Limb (tissue), 2 donors: ENCODE data around the gene MAPKAPK2.
"Not testable (repeated sequence)": the region's sequence is repeated elsewhere in the genome, so short reads cannot be mapped to it uniquely, and the experiment has no call there.

Source experiments
- DNase-seq, 2 donors: peaks; one replicate each; pipeline ENCODE4 v3.0.0-alpha.2; 2016; ENCODE audit errors: extremely low spot score in 2 of 2

The MAPKAPK2 gene

DNA sequence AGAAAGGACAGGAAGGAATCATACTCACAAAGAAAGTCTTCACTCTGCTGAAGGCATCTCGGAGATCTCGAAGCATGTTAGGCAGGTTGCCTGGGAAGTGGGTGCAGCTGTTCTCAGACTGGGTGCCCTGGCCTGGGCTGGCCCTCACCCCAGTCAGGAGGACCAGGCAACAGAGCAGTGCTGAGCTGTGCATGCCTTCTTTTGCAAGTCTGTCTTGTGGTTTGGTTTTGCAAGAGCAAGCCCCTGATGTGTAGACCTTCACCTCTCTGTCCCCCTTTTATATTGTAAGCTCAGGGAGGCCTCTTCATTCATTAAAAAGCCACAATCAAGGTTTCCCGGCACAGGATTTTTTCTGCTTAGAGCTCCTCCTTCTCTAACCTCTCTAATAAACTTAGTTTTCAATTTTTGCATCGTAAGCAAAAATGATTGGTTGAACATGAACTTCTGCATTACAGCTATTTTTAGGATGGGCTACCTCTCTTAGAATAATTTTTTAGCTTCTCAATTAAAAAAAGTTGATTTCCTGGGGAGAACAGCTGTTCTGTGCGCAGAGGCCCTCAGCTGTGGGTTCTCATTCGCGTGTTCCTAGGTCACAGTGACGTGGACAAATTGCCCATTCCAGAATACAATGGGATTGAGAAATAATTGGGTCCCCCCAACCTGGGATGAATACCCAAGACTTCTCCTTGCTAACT is 87.7 kb downstream of the MAPKAPK2 start, which contains the start of gene IL10:
Gene IL10, minus strand, starts transcription at position 252 of the 695 bp plus-strand sequence. Its CDS starts 59 bp downstream, at position 193.
- DNase-seq, result no peak

DNA sequence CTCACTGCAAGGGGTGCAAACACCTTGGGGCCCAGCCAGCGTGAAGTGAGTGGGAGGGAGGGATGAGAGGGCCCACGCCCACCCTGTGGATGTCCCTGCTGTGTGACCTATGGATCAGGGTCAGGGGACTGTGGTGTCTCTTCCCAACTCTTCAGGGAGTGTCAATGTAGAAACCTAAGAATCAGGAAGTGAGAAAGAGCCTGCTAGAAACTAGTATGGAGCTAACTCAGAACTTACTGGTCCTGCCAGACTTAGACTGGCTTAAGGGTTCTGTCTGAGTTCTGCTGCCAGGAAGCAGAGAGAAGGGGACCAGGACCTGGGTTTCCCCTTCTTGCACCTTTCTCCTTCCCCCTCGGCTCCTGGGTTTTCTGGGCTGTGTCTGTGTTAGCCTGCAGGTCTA is 89.4 kb downstream of the MAPKAPK2 start:
- DNase-seq, result no peak

GRCh38 chr1:206776229-206776628 is 91.5 kb downstream of the MAPKAPK2 start:
- no peak for DNase-seq

DNA sequence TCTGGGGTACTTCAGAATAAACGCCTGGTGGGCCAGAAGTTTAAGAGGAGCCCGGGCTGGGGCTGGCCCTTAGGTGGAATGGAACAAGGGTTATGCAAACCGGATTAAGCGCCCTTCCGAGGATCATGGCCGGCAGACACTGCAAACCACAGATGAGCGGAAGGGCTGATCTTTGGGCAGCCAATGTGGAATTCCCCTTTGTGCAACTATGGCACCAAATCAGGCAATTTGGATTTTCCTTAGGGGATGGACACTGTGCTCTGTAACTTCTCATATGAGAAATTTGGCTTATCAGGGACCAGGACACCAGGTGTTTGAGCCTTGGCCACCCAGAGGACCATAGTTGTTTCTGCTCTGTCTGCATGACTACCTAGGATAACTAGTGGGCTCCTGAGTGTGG is 93.3 kb downstream of the MAPKAPK2 start:
- no peak for DNase-seq

GRCh38 chr1:206778911-206779310 is 94.2 kb downstream of the MAPKAPK2 start:
- not testable (repeated sequence) for DNase-seq

- no peak for DNase-seq
Measured at GRCh38 chr1:206779638-206780037, 94.9 kb downstream of the MAPKAPK2 start.

DNA sequence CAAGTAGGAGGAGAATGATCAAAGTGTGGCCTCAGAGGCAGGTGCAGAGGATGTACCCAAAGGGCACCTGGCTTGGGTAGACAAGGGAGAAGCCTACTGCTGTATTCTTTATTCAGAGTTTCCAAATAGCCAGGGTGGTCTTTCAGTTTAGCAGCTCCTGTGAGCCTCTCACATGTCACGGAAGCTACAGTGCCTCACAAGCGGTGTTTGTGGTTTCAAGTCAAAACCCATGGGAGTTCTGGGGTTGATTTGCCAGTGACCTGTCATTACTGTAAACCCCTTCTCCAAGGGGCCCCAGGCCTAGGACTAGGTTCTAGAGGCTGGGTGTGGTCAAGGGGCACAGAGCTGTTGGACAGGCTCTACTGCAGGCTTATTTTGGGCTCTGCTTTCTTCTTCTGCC is 97.7 kb downstream of the MAPKAPK2 start:
- no peak for DNase-seq

GRCh38 chr1:206783506-206783905 is 98.8 kb downstream of the MAPKAPK2 start:
- DNase-seq, result no peak
